HTERT RPE-1 (cell line): ENCODE data around the gene HLA-DPA1.
"Not testable (repeated sequence)": the region's sequence is repeated elsewhere in the genome, so short reads cannot be mapped to it uniquely, and the experiment has no call there.

Experiments used
- in situ Hi-C: fragments of 300-500 bp; cut with MboI; formaldehyde crosslinking; loops from 4 replicates; pipeline ENCODE4 v1.14.3; 2020; ENCODE audit warnings: low sequenced_read_pairs

HLA-DPA1 gene

DNA sequence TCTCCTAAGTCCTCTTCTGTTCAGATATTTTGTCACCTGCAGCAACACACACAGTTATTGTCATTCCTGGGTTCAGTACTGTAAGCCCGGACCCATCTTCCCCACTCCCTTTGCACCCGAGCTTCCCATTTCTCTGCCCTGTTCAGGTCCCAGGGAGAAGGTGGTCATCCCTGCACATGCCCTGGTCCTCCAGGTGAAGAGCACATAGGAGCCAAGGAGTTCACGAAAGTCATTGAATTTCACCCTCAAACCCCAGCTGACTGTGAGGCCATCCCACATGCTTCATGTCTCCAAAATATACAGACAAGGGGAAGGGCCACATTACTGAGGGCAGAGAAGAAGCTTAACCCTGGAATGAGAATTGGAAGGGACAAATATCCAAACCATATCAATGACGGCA, 8.1 kb downstream of the HLA-DPA1 start:
- in situ Hi-C loops: no loop called here

DNA sequence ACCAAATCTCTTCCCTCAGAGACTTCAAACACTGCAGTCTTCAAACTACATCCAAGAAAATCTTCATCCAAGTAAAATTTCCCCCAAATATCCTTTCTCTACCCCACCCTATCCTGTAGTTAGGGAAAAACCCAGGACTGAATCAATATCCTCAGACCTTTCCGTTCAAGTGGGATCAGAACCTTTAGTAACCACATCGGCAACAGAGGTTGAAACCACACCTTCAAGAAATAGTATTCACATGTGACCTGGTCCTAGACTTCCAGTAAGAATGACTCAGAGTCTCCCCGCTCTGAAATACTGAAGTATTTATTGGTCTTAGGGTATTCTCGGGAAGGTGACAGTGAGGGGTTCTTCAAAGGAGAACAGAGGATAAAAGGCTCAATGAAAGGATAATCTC, 8.7 kb downstream of the HLA-DPA1 start:
- in situ Hi-C loops: no loop called here

DNA sequence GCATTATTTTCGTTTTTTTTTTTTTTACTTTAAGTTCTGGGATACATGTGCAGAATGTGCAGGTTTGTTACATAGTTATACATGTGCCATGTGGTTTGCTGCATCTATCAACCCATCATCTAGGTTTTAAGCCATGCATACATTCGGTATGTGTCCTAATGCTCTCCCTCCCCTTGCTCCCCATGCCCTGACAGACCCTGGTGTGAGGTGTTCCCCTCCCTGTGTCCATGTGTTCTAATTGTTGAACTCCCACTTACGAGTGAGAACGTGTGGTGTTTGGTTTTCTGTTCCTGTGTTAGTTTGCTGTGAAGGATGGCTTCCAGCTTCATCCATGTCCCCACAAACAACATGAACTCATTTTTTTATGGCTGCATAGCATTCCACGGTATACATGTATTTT, 10.0 kb downstream of the HLA-DPA1 start:
- in situ Hi-C loops: not testable (repeated sequence)

DNA sequence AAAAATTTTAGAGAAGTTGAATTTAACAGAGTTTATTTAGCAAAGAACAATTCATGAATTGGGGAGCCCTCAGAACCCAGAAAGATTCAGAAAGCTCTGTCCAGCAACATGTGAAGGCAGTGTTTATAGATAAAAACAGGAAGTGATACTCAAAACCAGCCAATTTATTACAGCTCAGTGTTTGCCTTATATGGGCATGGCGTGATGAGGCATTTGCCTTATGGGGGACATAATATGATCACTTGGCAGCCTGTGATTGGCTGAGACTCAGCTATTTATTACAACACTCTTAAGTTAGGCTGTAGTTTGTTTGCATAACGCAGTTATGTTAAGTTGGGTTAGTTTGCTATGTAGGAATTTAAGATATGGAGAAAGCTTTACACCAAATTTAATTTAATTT, 11.5 kb downstream of the HLA-DPA1 start:
- in situ Hi-C loops: no loop called here

- in situ Hi-C loops: no loop called here
Observed at GRCh38 chr6:33057222-33058150, 16.0 kb downstream of the HLA-DPA1 start.

DNA sequence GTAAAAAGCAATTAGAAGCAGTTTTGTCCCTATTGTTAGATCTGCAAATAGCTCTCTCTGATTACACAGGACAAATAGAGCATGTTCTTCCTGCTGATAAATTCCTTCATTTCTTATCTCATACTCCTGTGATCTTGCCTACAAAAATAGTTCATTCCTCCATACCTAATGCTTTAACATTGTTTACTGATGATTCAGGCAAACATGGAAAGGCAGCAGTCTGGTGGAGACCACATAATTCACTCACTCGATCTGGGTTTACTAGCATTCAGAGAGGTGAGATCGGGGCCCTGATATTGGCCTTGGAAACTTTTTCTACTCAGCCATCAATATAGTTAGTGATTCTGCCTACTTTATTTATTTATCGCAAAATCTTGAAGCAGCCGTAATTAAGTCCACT, 20.2 kb downstream of the HLA-DPA1 start:
- in situ Hi-C loops: no loop called here

GRCh38 chr6:33052627-33053026, 20.8 kb downstream of the HLA-DPA1 start:
- in situ Hi-C loops: no loop called here

DNA sequence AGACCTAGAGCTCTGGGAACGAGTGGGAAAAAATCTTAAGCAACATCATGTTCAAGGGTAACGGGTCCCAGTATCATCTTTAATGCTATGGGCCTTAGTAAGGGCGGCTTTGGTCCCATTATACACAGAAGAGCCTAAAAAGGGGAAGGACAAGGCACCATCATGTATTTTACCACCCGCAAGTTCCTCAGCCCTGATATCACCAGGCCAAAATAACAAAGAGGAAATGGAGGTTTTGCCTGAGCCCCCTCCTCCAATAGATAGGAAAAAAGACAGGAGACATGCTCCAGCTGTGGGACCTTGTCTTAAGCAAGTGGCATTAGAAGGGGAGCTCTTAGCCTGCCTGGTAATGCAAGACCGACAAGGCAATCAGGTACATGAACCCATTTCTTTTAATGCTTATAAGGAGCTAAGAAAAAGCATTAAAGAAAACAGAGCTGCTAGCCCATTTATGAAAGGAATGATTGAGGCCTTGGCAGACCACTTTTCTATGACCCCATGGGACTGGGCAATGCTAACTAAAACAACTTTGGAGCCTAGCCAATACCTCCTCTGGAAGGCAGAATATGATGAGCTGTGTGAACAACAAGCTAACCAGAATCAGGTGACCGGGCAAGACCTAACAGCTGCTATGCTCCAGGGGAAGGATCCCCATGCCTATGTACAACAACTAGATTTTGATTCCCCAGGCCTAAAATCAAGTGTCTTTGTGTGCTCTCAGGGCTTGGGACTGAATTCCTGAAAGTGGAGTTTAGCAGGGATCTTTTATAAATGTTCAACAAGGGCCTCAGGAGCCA, 23.2 kb downstream of the HLA-DPA1 start:
- in situ Hi-C loops: no loop called here

GRCh38 chr6:33049323-33050013, 24.0 kb downstream of the HLA-DPA1 start:
- in situ Hi-C loops: no loop called here

DNA sequence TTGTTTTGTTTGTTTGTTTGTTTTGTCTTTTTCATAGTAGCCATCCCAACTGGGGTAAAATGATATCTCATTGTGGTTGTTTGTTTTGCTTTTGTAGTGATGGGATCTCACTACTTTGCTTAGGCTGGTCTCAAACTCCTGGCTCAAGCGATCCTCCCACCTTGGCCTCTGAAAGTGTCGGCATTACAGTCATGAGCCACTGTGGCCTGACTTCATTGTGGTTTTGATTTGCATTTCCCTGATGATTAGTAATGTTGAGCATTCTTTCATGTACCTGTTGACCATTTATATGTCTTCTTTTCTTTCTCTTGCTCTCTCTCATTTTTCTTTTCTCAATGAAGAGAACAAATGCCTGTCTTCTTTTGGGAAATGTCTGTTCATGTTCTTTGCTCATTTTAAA, 33.3 kb downstream of the HLA-DPA1 start:
- in situ Hi-C loops: no loop called here

- in situ Hi-C loops: no loop called here
Observed at GRCh38 chr6:33036535-33036934, 36.9 kb downstream of the HLA-DPA1 start.

- in situ Hi-C loops: no loop called here
Observed at GRCh38 chr6:33034554-33034953, 38.9 kb downstream of the HLA-DPA1 start.

GRCh38 chr6:33030245-33030644, 43.2 kb downstream of the HLA-DPA1 start:
- in situ Hi-C loops: no loop called here

DNA sequence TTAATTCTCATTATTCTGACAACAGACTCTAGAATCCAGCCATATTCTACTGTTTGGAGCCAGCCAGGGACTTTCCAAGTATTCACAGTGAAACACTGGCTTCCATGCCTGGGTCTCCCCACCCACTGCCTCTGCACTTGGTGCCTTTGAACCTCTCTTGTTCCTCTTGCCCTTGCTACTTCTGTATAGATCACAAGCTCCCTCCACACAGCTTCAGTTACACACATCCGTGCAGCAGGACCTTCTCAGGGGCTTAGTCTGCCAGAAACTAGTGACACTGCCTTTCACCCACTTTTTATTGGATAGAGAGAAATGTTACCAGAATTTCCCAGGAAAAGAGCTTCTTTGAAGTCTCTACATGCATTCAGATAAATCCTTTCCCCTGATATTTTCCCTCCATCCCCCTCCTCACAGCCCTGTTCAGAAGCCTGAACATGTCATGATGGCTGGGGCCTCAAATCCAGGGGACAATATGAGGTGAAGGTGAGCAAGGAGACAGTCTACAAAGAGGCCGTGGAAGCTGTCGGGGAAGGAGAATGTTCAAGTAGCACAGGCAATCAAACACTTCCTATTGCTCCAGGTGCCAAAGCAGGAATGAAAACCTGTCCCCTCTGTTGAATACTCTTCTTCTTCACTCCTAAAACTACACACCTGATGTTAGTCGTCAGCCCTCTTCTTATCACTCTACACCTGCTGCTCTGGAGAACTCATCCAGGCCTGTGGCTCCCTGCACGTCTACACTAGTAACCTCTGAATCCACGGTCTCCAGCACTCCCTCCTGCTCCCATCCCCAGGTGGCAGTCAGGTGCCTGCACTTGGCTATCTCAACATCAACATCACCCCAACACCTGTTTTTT, 43.9 kb downstream of the HLA-DPA1 start:
- in situ Hi-C loops: no loop called here

- in situ Hi-C loops: no loop called here
Observed at GRCh38 chr6:33028220-33028849, 45.1 kb downstream of the HLA-DPA1 start.

- in situ Hi-C loops: no loop called here
Observed at GRCh38 chr6:33024521-33024920, 48.9 kb downstream of the HLA-DPA1 start.

- in situ Hi-C loops: no loop called here
Observed at GRCh38 chr6:33023536-33023935, 49.9 kb downstream of the HLA-DPA1 start.

- in situ Hi-C loops: no loop called here
Observed at GRCh38 chr6:33021917-33022316, 51.5 kb downstream of the HLA-DPA1 start.

DNA sequence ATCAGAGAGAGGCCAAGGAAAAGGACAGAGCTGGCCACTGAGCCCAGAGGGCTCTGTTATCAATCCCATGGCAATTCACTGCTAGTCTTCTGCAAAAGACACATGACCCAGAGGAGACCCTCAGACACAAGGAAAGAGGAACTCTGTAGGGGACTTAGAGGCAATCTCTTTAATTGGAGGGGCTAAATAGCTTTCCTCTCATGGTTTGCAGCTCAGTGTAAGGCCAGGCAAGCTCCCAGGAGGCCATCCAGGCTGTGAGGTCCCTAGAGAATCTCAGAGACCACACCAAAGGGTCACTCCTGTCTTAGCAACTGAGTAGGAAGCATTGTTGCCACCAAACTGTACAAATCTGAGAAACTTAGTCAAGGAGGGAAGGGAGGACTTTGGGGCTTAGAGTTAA, 54.1 kb downstream of the HLA-DPA1 start:
- in situ Hi-C loops: no loop called here

DNA sequence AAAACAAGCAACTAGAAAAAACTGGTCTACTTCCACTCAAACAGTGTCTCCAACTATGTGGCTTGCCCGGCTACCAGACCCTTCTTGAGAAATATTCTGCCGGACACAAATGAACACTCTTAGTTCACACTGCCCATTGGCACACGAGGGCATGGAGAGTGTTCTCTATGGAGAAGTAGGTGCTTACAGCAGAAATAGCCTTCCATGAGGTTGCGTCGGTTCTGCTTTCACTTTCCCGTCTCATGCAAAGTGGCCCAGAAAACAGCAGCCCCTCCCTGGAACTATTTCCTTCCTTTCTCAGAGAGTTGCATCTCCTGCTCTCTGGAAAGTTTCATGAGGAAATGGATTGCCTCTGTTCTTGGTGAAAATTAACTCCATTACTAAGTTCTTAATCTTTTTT, 54.5 kb downstream of the HLA-DPA1 start:
- in situ Hi-C loops: no loop called here
